ENCODE data around the gene IL10RA. TPM values are rescaled to one million over a fixed set of nuclear protein-coding genes. Genes with fewer than 3 reads are reported as not detected.

Gene IL10RA
- total and polyA plus RNA-seq, 2 experiments from 2014 or later: 0.10 TPM; not detected in 1

DNA sequence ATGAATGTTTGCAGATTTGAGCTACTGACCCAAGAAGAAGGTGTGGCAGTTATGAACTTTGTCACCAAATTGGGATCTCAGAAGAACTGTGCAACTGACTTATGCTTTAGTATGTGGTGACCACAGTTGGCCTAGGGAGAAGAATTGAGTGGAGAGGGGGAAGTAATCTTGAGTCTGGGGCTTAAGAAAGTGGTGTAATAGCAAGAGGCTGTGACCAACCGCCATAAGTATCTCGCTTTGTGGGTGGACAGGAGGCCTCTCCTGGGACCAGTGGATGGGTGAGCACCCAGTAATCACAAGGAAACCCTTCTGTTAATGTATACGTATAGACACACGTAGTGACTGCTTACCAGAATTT lies 12.7 kb upstream of the IL10RA start:
- H3K27ac Mint-ChIP-seq: no peak overlapping the region
- no peak overlapping the region for H2AFZ ChIP-seq
- no peaks in the 10 kb centered on the region for H4K20me1 ChIP-seq (replicated peaks; ENCODE audit: insufficient read depth)
- no peaks in the 10 kb centered on the region for H3K9me3 Mint-ChIP-seq
- H3K27me3 ChIP-seq (ENCODE audit: insufficient read depth): no peaks in the 10 kb centered on the region
- no peak for ATAC-seq
- H3K36me3 Mint-ChIP-seq (ENCODE audit: low read depth): no peaks in the 10 kb centered on the region
- H3K4me3 Mint-ChIP-seq: no peak overlapping the region
- H3K9me2 ChIP-seq (ENCODE audit: insufficient read depth): no peaks in the 10 kb centered on the region
- no peak overlapping the region for H3K27ac ChIP-seq (ENCODE audit: low read depth)
- no peaks in the 10 kb centered on the region for H3K4me1 Mint-ChIP-seq
- H3K79me2 ChIP-seq (replicated peaks; ENCODE audit: insufficient read depth): no peaks in the 10 kb centered on the region
- TF ChIP-seq EZH2 (IDR thresholded peaks at IDR 0.05; ENCODE audit: low read depth, unreplicated experiment): no peak
- TF ChIP-seq CREB1 (CRISPR knock-in tag; IDR thresholded peaks at IDR 0.05; ENCODE audit: low read depth): no peak
- TF ChIP-seq POLR2AphosphoS5 (IDR thresholded peaks at IDR 0.05; ENCODE audit: low read depth): no peak
- TF ChIP-seq, protein P1, sequence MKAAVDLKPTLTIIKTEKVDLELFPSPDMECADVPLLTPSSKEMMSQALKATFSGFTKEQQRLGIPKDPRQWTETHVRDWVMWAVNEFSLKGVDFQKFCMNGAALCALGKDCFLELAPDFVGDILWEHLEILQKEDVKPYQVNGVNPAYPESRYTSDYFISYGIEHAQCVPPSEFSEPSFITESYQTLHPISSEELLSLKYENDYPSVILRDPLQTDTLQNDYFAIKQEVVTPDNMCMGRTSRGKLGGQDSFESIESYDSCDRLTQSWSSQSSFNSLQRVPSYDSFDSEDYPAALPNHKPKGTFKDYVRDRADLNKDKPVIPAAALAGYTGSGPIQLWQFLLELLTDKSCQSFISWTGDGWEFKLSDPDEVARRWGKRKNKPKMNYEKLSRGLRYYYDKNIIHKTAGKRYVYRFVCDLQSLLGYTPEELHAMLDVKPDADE (IDR thresholded peaks at IDR 0.05): no peak
- TF ChIP-seq, protein P2, sequence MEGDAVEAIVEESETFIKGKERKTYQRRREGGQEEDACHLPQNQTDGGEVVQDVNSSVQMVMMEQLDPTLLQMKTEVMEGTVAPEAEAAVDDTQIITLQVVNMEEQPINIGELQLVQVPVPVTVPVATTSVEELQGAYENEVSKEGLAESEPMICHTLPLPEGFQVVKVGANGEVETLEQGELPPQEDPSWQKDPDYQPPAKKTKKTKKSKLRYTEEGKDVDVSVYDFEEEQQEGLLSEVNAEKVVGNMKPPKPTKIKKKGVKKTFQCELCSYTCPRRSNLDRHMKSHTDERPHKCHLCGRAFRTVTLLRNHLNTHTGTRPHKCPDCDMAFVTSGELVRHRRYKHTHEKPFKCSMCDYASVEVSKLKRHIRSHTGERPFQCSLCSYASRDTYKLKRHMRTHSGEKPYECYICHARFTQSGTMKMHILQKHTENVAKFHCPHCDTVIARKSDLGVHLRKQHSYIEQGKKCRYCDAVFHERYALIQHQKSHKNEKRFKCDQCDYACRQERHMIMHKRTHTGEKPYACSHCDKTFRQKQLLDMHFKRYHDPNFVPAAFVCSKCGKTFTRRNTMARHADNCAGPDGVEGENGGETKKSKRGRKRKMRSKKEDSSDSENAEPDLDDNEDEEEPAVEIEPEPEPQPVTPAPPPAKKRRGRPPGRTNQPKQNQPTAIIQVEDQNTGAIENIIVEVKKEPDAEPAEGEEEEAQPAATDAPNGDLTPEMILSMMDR (conservative IDR thresholded peaks at IDR 0.05; ENCODE audit: low read depth in 2 of 2): no peak
- no peak for TF ChIP-seq ZNF114 (CRISPR knock-in tag; IDR thresholded peaks at IDR 0.05)
- no peak for TF ChIP-seq ZNF331 (CRISPR knock-in tag; IDR thresholded peaks at IDR 0.05; ENCODE audit: low read depth)
- TF ChIP-seq JUNB (IDR thresholded peaks at IDR 0.05; ENCODE audit: unreplicated experiment): no peak
- no peaks in the 10 kb centered on the region for H3K4me1 ChIP-seq (ENCODE audit: insufficient read depth)
- H3K4me2 ChIP-seq: no peak overlapping the region
- no peak overlapping the region for H3K4me3 ChIP-seq
- DNase-seq (ENCODE audit: low spot score): no peak
- H3K36me3 ChIP-seq (ENCODE audit: insufficient read depth): no peaks in the 10 kb centered on the region
- peaks cover 13% of the 10 kb centered on the region for H3K27me3 Mint-ChIP-seq (ENCODE audit: insufficient read depth, low read depth, poor library complexity)
- H3F3A ChIP-seq (replicated peaks; ENCODE audit: low read depth): no peaks in the 10 kb centered on the region

DNA sequence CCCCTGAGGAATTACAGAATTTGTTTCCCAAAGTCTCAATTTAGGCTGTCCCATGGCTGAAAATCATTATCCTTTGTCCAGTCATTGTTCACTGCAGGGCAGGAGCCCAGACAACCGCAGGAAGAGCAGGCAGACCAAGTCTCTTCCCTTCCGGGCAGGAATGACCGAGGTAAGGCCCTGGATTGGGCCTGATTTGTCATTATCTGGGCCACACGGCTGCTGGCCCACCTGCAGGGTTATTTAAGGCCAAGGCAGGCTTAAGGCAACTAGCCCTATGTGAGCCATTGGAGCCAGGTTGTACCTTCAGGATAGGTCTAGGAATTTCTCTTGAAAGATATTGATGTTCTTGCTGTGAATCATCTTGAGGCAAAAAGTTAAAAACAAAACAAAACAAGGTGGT lies 9.7 kb upstream of the IL10RA start:
- Histone ChIP-seq H2AFZ (no peak overlapping the region), H3K27ac (ENCODE audit: low read depth) (no peak overlapping the region), H3K4me1 (ENCODE audit: insufficient read depth) (no peaks in the 10 kb centered on the region), H3K27me3 (ENCODE audit: insufficient read depth) (no peaks in the 10 kb centered on the region), H3F3A (replicated peaks; ENCODE audit: low read depth) (no peaks in the 10 kb centered on the region), H3K9me2 (ENCODE audit: insufficient read depth) (no peaks in the 10 kb centered on the region), H3K4me2 (no peak overlapping the region), H3K36me3 (ENCODE audit: insufficient read depth) (no peaks in the 10 kb centered on the region), H4K20me1 (replicated peaks; ENCODE audit: insufficient read depth) (no peaks in the 10 kb centered on the region), H3K79me2 (replicated peaks; ENCODE audit: insufficient read depth) (no peaks in the 10 kb centered on the region), H3K4me3 (no peak overlapping the region)
- H3K9me3 Mint-ChIP-seq: no peaks in the 10 kb centered on the region
- H3K4me1 Mint-ChIP-seq: peaks cover 3% of the 10 kb centered on the region; the same call in 2 of the 3 replicates
- no peak for ATAC-seq
- no peak overlapping the region for H3K4me3 Mint-ChIP-seq
- H3K27me3 Mint-ChIP-seq (ENCODE audit: insufficient read depth, low read depth, poor library complexity): peaks cover 17% of the 10 kb centered on the region
- no peak for TF ChIP-seq JUNB (IDR thresholded peaks at IDR 0.05; ENCODE audit: unreplicated experiment)
- no peak for TF ChIP-seq CREB1 (CRISPR knock-in tag; IDR thresholded peaks at IDR 0.05; ENCODE audit: low read depth)
- TF ChIP-seq, protein P3, sequence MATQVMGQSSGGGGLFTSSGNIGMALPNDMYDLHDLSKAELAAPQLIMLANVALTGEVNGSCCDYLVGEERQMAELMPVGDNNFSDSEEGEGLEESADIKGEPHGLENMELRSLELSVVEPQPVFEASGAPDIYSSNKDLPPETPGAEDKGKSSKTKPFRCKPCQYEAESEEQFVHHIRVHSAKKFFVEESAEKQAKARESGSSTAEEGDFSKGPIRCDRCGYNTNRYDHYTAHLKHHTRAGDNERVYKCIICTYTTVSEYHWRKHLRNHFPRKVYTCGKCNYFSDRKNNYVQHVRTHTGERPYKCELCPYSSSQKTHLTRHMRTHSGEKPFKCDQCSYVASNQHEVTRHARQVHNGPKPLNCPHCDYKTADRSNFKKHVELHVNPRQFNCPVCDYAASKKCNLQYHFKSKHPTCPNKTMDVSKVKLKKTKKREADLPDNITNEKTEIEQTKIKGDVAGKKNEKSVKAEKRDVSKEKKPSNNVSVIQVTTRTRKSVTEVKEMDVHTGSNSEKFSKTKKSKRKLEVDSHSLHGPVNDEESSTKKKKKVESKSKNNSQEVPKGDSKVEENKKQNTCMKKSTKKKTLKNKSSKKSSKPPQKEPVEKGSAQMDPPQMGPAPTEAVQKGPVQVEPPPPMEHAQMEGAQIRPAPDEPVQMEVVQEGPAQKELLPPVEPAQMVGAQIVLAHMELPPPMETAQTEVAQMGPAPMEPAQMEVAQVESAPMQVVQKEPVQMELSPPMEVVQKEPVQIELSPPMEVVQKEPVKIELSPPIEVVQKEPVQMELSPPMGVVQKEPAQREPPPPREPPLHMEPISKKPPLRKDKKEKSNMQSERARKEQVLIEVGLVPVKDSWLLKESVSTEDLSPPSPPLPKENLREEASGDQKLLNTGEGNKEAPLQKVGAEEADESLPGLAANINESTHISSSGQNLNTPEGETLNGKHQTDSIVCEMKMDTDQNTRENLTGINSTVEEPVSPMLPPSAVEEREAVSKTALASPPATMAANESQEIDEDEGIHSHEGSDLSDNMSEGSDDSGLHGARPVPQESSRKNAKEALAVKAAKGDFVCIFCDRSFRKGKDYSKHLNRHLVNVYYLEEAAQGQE (IDR thresholded peaks at IDR 0.05; ENCODE audit: unreplicated experiment): no peak
- no peak for TF ChIP-seq ZNF331 (CRISPR knock-in tag; IDR thresholded peaks at IDR 0.05; ENCODE audit: low read depth)
- no peak for TF ChIP-seq ZNF114 (CRISPR knock-in tag; IDR thresholded peaks at IDR 0.05)
- DNase-seq (ENCODE audit: low spot score): no peak
- H3K27ac Mint-ChIP-seq: no peak overlapping the region
- H3K36me3 Mint-ChIP-seq (ENCODE audit: low read depth): no peaks in the 10 kb centered on the region
